GM23248 (cell line): ENCODE results near the gene ADAMTS9. TPM values are rescaled to one million over a fixed set of nuclear protein-coding genes. Genes with fewer than 3 reads are reported as not detected.

Experiments
- DNase-seq: peaks from one replicate; pipeline ENCODE4 v3.0.0-alpha.2; 2015
- H2AFZ ChIP-seq: fragments of 200-600 bp; sonication (generic); 2 replicates; pipeline ENCODE4 v1.6.1; 2016; ENCODE audit warnings: antibody characterized with exemption
- H3F3A ChIP-seq: fragments of 200-600 bp; sonication (generic); 2 replicates; pipeline ENCODE4 v1.6.1; 2016; ENCODE audit warnings: mild to moderate bottlenecking, antibody characterized with exemption, mixed run types; ENCODE audit not compliant: insufficient read depth
- H3K27ac ChIP-seq: fragments of 200-600 bp; sonication (generic); 2 replicates; pipeline ENCODE4 v1.5.1; 2016; ENCODE audit warnings: mild to moderate bottlenecking
- H3K27me3 ChIP-seq: fragments of 200-600 bp; sonication (generic); replicated peaks from 2 replicates; pipeline ENCODE4 v1.6.1; 2016; ENCODE audit warnings: mild to moderate bottlenecking; ENCODE audit not compliant: insufficient read depth
- H3K36me3 ChIP-seq: fragments of 200-600 bp; sonication (generic); 2 replicates; pipeline ENCODE4 v1.6.1; 2016; ENCODE audit warnings: low read depth, mild to moderate bottlenecking
- H3K4me1 ChIP-seq: fragments of 200-600 bp; sonication (generic); 2 replicates; pipeline ENCODE4 v1.6.1; 2016; ENCODE audit warnings: mild to moderate bottlenecking; ENCODE audit not compliant: insufficient read depth
- H3K4me2 ChIP-seq: fragments of 200-600 bp; sonication (generic); one replicate; pipeline ENCODE4 v1.6.1; 2016; ENCODE audit warnings: mild to moderate bottlenecking; ENCODE audit not compliant: unreplicated experiment
- H3K4me3 ChIP-seq: fragments of 200-600 bp; sonication (generic); 2 replicates; pipeline ENCODE4 v1.5.1; 2016; ENCODE audit warnings: mild to moderate bottlenecking
- H3K79me2 ChIP-seq: fragments of 200-600 bp; sonication (generic); 2 replicates; pipeline ENCODE4 v1.6.1; 2016; ENCODE audit warnings: mild to moderate bottlenecking; ENCODE audit not compliant: insufficient read depth
- H3K9ac ChIP-seq: fragments of 200-600 bp; sonication (generic); 2 replicates; pipeline ENCODE4 v1.6.1; 2016; ENCODE audit warnings: mild to moderate bottlenecking
- H3K9me2 ChIP-seq: fragments of 200-600 bp; sonication (generic); 2 replicates; pipeline ENCODE4 v1.6.1; 2016; ENCODE audit warnings: mixed run types, mild to moderate bottlenecking, moderate library complexity; ENCODE audit not compliant: insufficient read depth
- H3K9me3 ChIP-seq: fragments of 200-600 bp; sonication (generic); one replicate; pipeline ENCODE4 v1.6.1; 2017; ENCODE audit warnings: low read depth
- H4K20me1 ChIP-seq: fragments of 200-600 bp; sonication (generic); 2 replicates; pipeline ENCODE4 v1.6.0; 2016; ENCODE audit not compliant: insufficient read depth
- EZH2 ChIP-seq: fragments of 200-600 bp; sonication (generic); IDR thresholded peaks from 2 replicates; pipeline ENCODE4 v1.6.1; 2018; ENCODE audit warnings: antibody characterized with exemption, mild to moderate bottlenecking; ENCODE audit not compliant: insufficient read depth, poor library complexity, severe bottlenecking
- EZH2phosphoT487 ChIP-seq: fragments of 200-600 bp; sonication (generic); IDR thresholded peaks from 2 replicates; pipeline ENCODE4 v1.6.1; 2018; ENCODE audit warnings: antibody characterized with exemption, moderate library complexity, mild to moderate bottlenecking, low read depth; ENCODE audit not compliant: insufficient read depth
- WGBS, 2 experiments: methylation state at CpG; one replicate each; pipeline ENCODE4 v1.1.6; 2015 to 2017; ENCODE audit warnings: low lambda C conversion rate in 2 of 2, low coverage in 1 of 2; ENCODE audit errors: missing lambda C conversion rate in 2 of 2; 5-methylcytosine and 5-hydroxymethylcytosine counted together
- in situ Hi-C: fragments of 300-500 bp; cut with MboI; formaldehyde crosslinking; loops from 2 replicates; pipeline ENCODE4 v1.15.0; 2020
- polyA plus RNA-seq: library from polyadenylated mRNA; unstranded; fragments of >200 nt; fragmentation: Nextera tagmentation; extraction: Ambion mirVana; gene quantifications from 2 replicates; pipeline ENCODE4 v1.2.1, GENCODE V29; 2016
- total RNA-seq: library from RNA; depleted of rRNA; stranded (reverse); fragments of >200 nt; shearing (Covaris generic); gene quantifications from 2 replicates; pipeline ENCODE4 v1.2.3, GENCODE V29; 2014

The ADAMTS9 gene
- total and polyA plus RNA-seq, 2 experiments from 2014 or later = 0.75 to 1.5 TPM

DNA sequence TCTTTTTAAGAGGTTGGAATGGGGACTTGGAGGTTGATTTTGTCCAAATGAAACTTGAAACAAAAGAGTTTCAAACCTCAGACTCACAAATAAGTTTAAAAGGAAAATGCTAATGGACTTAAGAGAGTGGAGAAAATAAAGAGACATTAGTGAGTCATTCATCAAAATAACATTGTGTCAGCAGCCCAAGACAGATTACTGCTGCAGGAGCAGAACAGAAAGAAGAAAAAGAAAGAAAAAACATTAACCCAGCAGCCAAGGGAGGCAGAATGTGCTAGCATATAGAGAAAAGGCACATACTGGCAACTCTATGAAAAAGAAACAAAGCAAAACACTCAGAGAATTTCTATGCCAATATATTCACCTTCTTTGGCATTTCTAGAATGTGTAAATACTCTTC lies 42.6 kb downstream of the ADAMTS9 start:
- DNase-seq = no peak
- no peak overlapping the region for H3K27ac ChIP-seq

DNA sequence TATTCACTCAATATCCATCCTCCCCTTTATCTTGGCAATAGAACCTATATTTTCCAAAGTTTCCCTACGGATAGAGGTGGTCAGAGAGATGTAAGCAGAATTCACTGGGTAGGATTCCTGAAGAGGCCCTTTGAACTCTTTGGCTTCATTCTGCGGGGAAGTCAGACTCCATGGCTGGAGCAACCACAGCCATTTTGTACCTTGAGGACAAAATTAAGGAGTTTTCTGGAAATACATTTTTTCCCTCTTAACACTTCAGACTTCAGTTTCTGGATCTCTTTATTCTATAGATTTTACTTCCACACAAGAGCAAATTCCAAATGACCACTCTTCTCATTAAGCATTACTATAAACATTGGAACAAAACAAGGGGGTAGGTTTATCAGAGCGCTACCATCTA lies 43.3 kb downstream of the ADAMTS9 start:
- no peak overlapping the region for H3K9ac ChIP-seq
- H3K4me1 ChIP-seq = no peaks in the 10 kb centered on the region
- no peak overlapping the region for H3K4me2 ChIP-seq
- DNase-seq = no peak
- H3K36me3 ChIP-seq = no peaks in the 10 kb centered on the region
- H4K20me1 ChIP-seq = no peaks in the 10 kb centered on the region
- in situ Hi-C loops = no loop called here
- TF ChIP-seq EZH2 (no peak), EZH2phosphoT487 (no peak)
- H3K27ac ChIP-seq = no peak overlapping the region
- no peaks in the 10 kb centered on the region for H3F3A ChIP-seq
- no peaks in the 10 kb centered on the region for H3K9me3 ChIP-seq
- H3K79me2 ChIP-seq = no peaks in the 10 kb centered on the region
- WGBS, 2 experiments = 76 to 80% methylated on average over 3 of the region's 3 CpGs
- H2AFZ ChIP-seq = no peak overlapping the region
- H3K27me3 ChIP-seq = no peaks in the 10 kb centered on the region
- no peak overlapping the region for H3K4me3 ChIP-seq
- no peaks in the 10 kb centered on the region for H3K9me2 ChIP-seq

More for the DNA sequence above, 42.6 kb downstream of the ADAMTS9 start:
- in situ Hi-C loops = no loop called here
- H3K4me3 ChIP-seq = no peak overlapping the region
- H3K27me3 ChIP-seq = no peaks in the 10 kb centered on the region
- no peaks in the 10 kb centered on the region for H3K9me3 ChIP-seq
- H4K20me1 ChIP-seq = no peaks in the 10 kb centered on the region
- H3K9ac ChIP-seq = no peak overlapping the region
- no peak overlapping the region for H2AFZ ChIP-seq
- H3K9me2 ChIP-seq = no peaks in the 10 kb centered on the region
- H3K79me2 ChIP-seq = no peaks in the 10 kb centered on the region
- H3K4me2 ChIP-seq = no peak overlapping the region
- peaks cover 5% of the 10 kb centered on the region for H3F3A ChIP-seq
- no peak for TF ChIP-seq EZH2
- no peak for TF ChIP-seq EZH2phosphoT487
- peaks cover 2% of the 10 kb centered on the region for H3K4me1 ChIP-seq
- H3K36me3 ChIP-seq = no peaks in the 10 kb centered on the region

DNA sequence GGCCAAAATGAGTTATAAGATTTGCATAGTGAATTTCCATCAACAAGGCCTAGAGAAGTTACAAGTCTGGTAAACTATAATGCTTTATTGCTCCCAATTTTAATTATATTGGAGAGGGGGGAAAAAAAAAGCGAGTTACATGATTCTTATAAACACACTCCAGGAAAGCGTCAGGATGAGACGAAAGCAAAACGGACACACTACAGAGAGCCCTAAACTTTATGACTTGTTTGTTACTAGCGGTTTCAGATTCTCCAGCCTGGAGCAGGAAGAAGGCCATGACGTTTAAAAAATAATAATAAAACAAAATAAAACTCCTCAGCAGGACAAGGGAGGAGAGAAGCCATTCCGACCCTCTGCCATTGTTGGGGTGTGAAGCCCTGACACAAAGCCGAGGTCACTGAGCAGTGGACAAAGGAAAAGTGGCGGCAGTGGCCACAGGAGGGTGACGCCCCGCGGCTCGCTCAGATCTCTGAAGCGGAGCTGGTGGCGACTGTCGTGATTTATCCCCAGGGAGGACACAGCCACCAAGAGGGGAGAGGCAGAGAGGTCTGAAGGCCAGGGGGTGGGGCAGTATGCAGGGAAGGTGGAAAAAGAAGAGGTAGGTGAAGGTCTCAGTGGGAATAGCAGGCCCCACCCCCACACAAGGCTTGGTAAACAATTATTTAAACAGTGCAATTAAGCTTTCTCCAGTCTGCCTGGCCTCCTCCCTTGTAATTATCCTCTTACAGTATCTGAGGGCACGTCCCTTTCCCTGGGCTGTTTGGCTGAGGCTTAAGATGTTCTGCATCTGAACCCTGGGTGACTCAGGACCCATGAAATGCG lies 45.3 kb downstream of the ADAMTS9 start:
- no peak overlapping the region for H2AFZ ChIP-seq
- H3K9me3 ChIP-seq = no peaks in the 10 kb centered on the region
- H3K9me2 ChIP-seq = no peaks in the 10 kb centered on the region
- no peak for DNase-seq
- H3K4me2 ChIP-seq = no peak overlapping the region
- no peaks in the 10 kb centered on the region for H3K4me1 ChIP-seq
- H3K79me2 ChIP-seq = no peaks in the 10 kb centered on the region
- H3K27ac ChIP-seq = no peak overlapping the region
- H3K9ac ChIP-seq = no peak overlapping the region
- no peaks in the 10 kb centered on the region for H3K36me3 ChIP-seq
- H3F3A ChIP-seq = no peaks in the 10 kb centered on the region
- 91 to 92% methylated on average over 18 of the region's 18 CpGs for WGBS, 2 experiments
- no peaks in the 10 kb centered on the region for H4K20me1 ChIP-seq
- no peaks in the 10 kb centered on the region for H3K27me3 ChIP-seq
- no peak for TF ChIP-seq EZH2
- TF ChIP-seq EZH2phosphoT487 = no peak
- in situ Hi-C loops = no loop called here
- H3K4me3 ChIP-seq = no peak overlapping the region

DNA sequence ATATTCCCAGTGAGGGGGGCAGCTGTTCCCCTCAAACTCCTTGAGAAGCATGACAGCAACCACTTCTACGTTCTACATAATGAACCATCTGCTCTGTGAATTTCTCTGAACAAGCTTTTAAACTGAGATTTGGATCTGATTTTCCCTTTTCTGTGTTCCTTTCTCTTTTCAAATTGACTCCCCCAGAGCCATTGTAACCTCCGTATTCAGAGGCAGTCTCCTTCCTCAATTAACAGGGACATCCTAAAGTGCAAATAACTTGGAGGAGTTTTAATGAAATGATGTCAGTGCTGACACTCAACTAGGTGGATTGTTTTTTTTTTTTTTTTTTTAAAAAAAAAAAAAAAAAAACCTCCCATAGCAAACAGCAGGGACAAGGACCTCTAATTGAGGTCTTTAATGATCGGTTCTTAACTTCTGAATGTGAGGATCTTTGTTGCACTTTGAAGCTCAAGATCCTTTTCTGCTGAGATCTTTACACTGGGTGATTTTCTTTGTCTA lies 48.8 kb downstream of the ADAMTS9 start:
- H3K4me2 ChIP-seq = no peak overlapping the region
- H3K9ac ChIP-seq = no peak overlapping the region
- H3K79me2 ChIP-seq = no peaks in the 10 kb centered on the region
- H3K9me2 ChIP-seq = no peaks in the 10 kb centered on the region
- 80 to 85% methylated on average over 3 of the region's 3 CpGs for WGBS, 2 experiments
- no peak overlapping the region for H3K27ac ChIP-seq
- H3K4me3 ChIP-seq = no peak overlapping the region
- in situ Hi-C loops = no loop called here
- no peaks in the 10 kb centered on the region for H3K36me3 ChIP-seq
- H3K27me3 ChIP-seq = no peaks in the 10 kb centered on the region
- H3F3A ChIP-seq = no peaks in the 10 kb centered on the region
- H3K4me1 ChIP-seq = no peaks in the 10 kb centered on the region
- H3K9me3 ChIP-seq = no peaks in the 10 kb centered on the region
- TF ChIP-seq EZH2 (no peak), EZH2phosphoT487 (no peak)
- no peak for DNase-seq
- H2AFZ ChIP-seq = no peak overlapping the region
- H4K20me1 ChIP-seq = no peaks in the 10 kb centered on the region

DNA sequence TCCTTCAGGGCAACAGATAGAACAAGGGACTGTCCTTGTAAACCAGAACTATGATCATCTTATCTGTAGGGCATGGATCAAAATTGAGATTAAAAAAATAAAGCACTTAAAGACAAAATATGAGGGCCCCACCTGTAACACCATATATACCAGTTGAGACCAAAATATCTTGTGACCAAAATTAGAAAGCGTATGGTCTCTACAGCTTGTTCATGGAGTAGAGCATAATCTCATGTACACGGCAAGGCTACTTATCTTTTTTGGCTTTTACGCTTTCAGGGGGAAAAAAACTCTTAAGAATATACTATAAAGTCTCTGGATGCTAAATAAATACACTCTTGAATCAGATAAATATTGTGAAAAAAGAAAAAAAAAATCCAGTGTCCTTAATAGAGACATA lies 49.3 kb downstream of the ADAMTS9 start:
- TF ChIP-seq EZH2 = no peak
- no peak for TF ChIP-seq EZH2phosphoT487
- no peak overlapping the region for H3K9ac ChIP-seq
- H3K4me1 ChIP-seq = no peaks in the 10 kb centered on the region
- H4K20me1 ChIP-seq = no peaks in the 10 kb centered on the region
- no peak overlapping the region for H3K4me2 ChIP-seq
- H3K9me2 ChIP-seq = no peaks in the 10 kb centered on the region
- no peaks in the 10 kb centered on the region for H3K36me3 ChIP-seq
- no peak overlapping the region for H3K27ac ChIP-seq
- no peaks in the 10 kb centered on the region for H3K9me3 ChIP-seq
- no peaks in the 10 kb centered on the region for H3F3A ChIP-seq
- H3K27me3 ChIP-seq = no peaks in the 10 kb centered on the region
- WGBS, 2 experiments = 55 to 58% methylated on average over 3 of the region's 3 CpGs
- H3K4me3 ChIP-seq = no peak overlapping the region
- DNase-seq = no peak
- H3K79me2 ChIP-seq = no peaks in the 10 kb centered on the region
- no peak overlapping the region for H2AFZ ChIP-seq
- in situ Hi-C loops = no loop called here
